WTC11 (cell line): ENCODE results near the gene TRAF2. TPM values are rescaled to one million over a fixed set of nuclear protein-coding genes. Genes with fewer than 3 reads are reported as not detected.

Experiments
- ATAC-seq: fragments of 200-7000 bp; cut with Tn5 transposase; 2 replicates; pipeline ENCODE4 v1.10.0; 2021; ENCODE audit warnings: mild to moderate bottlenecking, moderate library complexity
- CTCF ChIA-PET: fragments of 300-600 bp; sonication (Branson Sonifier 250); formaldehyde crosslinking; loops from one replicate; lab custom pipeline; 2021; ENCODE audit warnings: antibody characterized with exemption; lab: Charles Lee
- POLR2A ChIA-PET: fragments of 350-600 bp; sonication (Branson Sonifier 250); formaldehyde crosslinking; loops from one replicate; lab custom pipeline; 2021; ENCODE audit warnings: antibody characterized with exemption; lab: Charles Lee
- DNase-seq: peaks from one replicate; pipeline ENCODE4 v3.0.0; 2021; ENCODE audit warnings: low spot score
- H3K27ac Mint-ChIP-seq: 2 replicates; pipeline ENCODE4 v1.8.0; 2021; ENCODE audit warnings: mixed read lengths
- H3K27me3 Mint-ChIP-seq: 2 replicates; pipeline ENCODE4 v1.8.0; 2021; ENCODE audit warnings: low read depth, mild to moderate bottlenecking, moderate library complexity, mixed read lengths
- H3K36me3 Mint-ChIP-seq: 2 replicates; pipeline ENCODE4 v1.8.0; 2021; ENCODE audit warnings: mixed read lengths
- H3K4me1 Mint-ChIP-seq: 2 replicates; pipeline ENCODE4 v1.8.0; 2022; ENCODE audit warnings: mixed read lengths
- H3K4me3 Mint-ChIP-seq: 2 replicates; pipeline ENCODE4 v1.8.0; 2021; ENCODE audit warnings: mild to moderate bottlenecking, moderate library complexity, mixed read lengths
- H3K9me3 Mint-ChIP-seq: 2 replicates; pipeline ENCODE4 v1.8.0; 2021; ENCODE audit warnings: mixed read lengths
- ELF4 ChIP-seq: sonication (generic); formaldehyde crosslinking; IDR thresholded peaks from 2 replicates; pipeline ENCODE4 v1.8.1; 2022; ENCODE audit warnings: low read depth, mild to moderate bottlenecking, moderate library complexity, missing genetic modification reagents
- MYBL2 ChIP-seq: sonication (generic); formaldehyde crosslinking; IDR thresholded peaks from 2 replicates; pipeline ENCODE4 v1.8.1; 2023; ENCODE audit warnings: mild to moderate bottlenecking, moderate library complexity, missing genetic modification reagents
- NFATC4 ChIP-seq: fragments of 250-450 bp; sonication (Bioruptor Pico); IDR thresholded peaks from 2 replicates; pipeline ENCODE4 v1.9.0; 2021; ENCODE audit warnings: mild to moderate bottlenecking
- NR1H2 ChIP-seq: sonication (generic); formaldehyde crosslinking; IDR thresholded peaks from 2 replicates; pipeline ENCODE4 v1.9.0; 2021; ENCODE audit warnings: mild to moderate bottlenecking, moderate library complexity, missing genetic modification reagents
- NR2C2 ChIP-seq: sonication (generic); formaldehyde crosslinking; IDR thresholded peaks from 2 replicates; pipeline ENCODE4 v1.8.0; 2022; ENCODE audit warnings: mild to moderate bottlenecking, missing genetic modification reagents
- PRRX2 ChIP-seq: fragments of 250-450 bp; sonication (Bioruptor Pico); IDR thresholded peaks from 2 replicates; pipeline ENCODE4 v1.8.0; 2021; ENCODE audit warnings: mild to moderate bottlenecking
- SMAD3 ChIP-seq: sonication (generic); formaldehyde crosslinking; IDR thresholded peaks from 2 replicates; pipeline ENCODE4 v1.8.0; 2022; ENCODE audit warnings: missing genetic modification reagents, mild to moderate bottlenecking, borderline replicate concordance
- ZBTB21 ChIP-seq: sonication (generic); formaldehyde crosslinking; IDR thresholded peaks from 2 replicates; pipeline ENCODE4 v1.8.1; 2023; ENCODE audit warnings: mild to moderate bottlenecking, missing genetic modification reagents, borderline replicate concordance
- ZNF138 ChIP-seq: sonication (generic); formaldehyde crosslinking; conservative IDR thresholded peaks from 2 replicates; pipeline ENCODE4 v1.8.1; 2022; ENCODE audit warnings: mild to moderate bottlenecking, moderate library complexity, missing genetic modification reagents
- ZNF219 ChIP-seq: sonication (generic); formaldehyde crosslinking; IDR thresholded peaks from 2 replicates; pipeline ENCODE4 v1.8.0; 2023; ENCODE audit warnings: missing genetic modification reagents, mild to moderate bottlenecking, borderline replicate concordance
- ZNF263 ChIP-seq: sonication (generic); formaldehyde crosslinking; IDR thresholded peaks from 2 replicates; pipeline ENCODE4 v1.8.1; 2022; ENCODE audit warnings: low read depth, mild to moderate bottlenecking, moderate library complexity, missing genetic modification reagents
- ZNF423 ChIP-seq: fragments of 250-450 bp; sonication (Bioruptor Pico); IDR thresholded peaks from 2 replicates; pipeline ENCODE4 v2.1.2; 2022; ENCODE audit warnings: mild to moderate bottlenecking, moderate library complexity
- total RNA-seq: library from RNA; stranded (reverse); gene quantifications from 3 replicates; pipeline ENCODE4 v1.2.3, GENCODE V29; 2021
- TF ChIP-seq, protein P1 (sequence below): sonication (generic); formaldehyde crosslinking; IDR thresholded peaks from 2 replicates; pipeline ENCODE4 v1.8.0; 2023; ENCODE audit warnings: missing genetic modification reagents, mild to moderate bottlenecking, borderline replicate concordance
- TF ChIP-seq, protein P2 (sequence below): sonication (generic); formaldehyde crosslinking; IDR thresholded peaks from 2 replicates; pipeline ENCODE4 v1.8.1; 2023; ENCODE audit warnings: mild to moderate bottlenecking, missing genetic modification reagents, moderate library complexity
- TF ChIP-seq, protein P3 (sequence below): fragments of 250-450 bp; sonication (Bioruptor Pico); IDR thresholded peaks from 2 replicates; pipeline ENCODE4 v1.8.0; 2021; ENCODE audit warnings: mild to moderate bottlenecking
- TF ChIP-seq, protein P4 (sequence below): sonication (generic); formaldehyde crosslinking; IDR thresholded peaks from 2 replicates; pipeline ENCODE4 v1.8.1; 2022; ENCODE audit warnings: mild to moderate bottlenecking, moderate library complexity, missing genetic modification reagents

The TRAF2 gene
- total RNA-seq, 1 experiment from 2014 or later = 55.0 TPM

DNA sequence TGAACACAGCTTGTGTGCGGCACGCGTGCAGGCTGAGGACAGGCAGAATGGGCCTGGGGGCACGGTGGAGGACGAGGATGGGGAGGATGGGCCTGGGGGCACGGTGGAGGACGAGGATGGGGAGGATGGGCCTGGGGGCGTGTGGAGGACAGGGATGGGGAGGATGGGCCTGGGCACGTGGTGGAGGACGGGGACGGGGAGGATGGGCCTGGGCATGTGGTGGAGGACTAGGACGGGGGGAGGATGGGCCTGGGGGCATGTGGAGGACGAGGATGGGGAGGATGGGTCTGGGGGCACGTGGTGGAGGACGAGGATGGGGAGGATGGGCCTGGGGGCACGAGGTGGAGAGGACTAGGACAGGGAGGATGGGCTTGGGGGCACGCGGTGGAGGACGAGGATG is 36.2 kb downstream of the TRAF2 start:
- no peaks in the 10 kb centered on the region for H3K4me1 Mint-ChIP-seq
- no peaks in the 10 kb centered on the region for H3K9me3 Mint-ChIP-seq
- no peak for ATAC-seq
- POLR2A ChIA-PET = no interaction called here
- CTCF ChIA-PET = no interaction called here
- H3K27me3 Mint-ChIP-seq = no peaks in the 10 kb centered on the region
- peaks cover 45% of the 10 kb centered on the region for H3K36me3 Mint-ChIP-seq
- 0 out of 2 replicates have a peak overlapping the region, but pooled peaks have one; percentile 23 for H3K27ac Mint-ChIP-seq
- DNase-seq = no peak
- TF ChIP-seq, protein P1, sequence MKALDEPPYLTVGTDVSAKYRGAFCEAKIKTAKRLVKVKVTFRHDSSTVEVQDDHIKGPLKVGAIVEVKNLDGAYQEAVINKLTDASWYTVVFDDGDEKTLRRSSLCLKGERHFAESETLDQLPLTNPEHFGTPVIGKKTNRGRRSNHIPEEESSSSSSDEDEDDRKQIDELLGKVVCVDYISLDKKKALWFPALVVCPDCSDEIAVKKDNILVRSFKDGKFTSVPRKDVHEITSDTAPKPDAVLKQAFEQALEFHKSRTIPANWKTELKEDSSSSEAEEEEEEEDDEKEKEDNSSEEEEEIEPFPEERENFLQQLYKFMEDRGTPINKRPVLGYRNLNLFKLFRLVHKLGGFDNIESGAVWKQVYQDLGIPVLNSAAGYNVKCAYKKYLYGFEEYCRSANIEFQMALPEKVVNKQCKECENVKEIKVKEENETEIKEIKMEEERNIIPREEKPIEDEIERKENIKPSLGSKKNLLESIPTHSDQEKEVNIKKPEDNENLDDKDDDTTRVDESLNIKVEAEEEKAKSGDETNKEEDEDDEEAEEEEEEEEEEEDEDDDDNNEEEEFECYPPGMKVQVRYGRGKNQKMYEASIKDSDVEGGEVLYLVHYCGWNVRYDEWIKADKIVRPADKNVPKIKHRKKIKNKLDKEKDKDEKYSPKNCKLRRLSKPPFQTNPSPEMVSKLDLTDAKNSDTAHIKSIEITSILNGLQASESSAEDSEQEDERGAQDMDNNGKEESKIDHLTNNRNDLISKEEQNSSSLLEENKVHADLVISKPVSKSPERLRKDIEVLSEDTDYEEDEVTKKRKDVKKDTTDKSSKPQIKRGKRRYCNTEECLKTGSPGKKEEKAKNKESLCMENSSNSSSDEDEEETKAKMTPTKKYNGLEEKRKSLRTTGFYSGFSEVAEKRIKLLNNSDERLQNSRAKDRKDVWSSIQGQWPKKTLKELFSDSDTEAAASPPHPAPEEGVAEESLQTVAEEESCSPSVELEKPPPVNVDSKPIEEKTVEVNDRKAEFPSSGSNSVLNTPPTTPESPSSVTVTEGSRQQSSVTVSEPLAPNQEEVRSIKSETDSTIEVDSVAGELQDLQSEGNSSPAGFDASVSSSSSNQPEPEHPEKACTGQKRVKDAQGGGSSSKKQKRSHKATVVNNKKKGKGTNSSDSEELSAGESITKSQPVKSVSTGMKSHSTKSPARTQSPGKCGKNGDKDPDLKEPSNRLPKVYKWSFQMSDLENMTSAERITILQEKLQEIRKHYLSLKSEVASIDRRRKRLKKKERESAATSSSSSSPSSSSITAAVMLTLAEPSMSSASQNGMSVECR = no peak
- no peak for TF ChIP-seq PRRX2 (CRISPR knock-in tag)
- TF ChIP-seq NR1H2 (CRISPR knock-in tag) = no peak
- no peak for TF ChIP-seq ZNF219 (CRISPR knock-in tag)
- TF ChIP-seq ZBTB21 (CRISPR knock-in tag) = no peak
- no peak for TF ChIP-seq ZNF263 (CRISPR knock-in tag)
- TF ChIP-seq, all 79 proteins: peak for 0
- H3K4me3 Mint-ChIP-seq = no peak overlapping the region

DNA sequence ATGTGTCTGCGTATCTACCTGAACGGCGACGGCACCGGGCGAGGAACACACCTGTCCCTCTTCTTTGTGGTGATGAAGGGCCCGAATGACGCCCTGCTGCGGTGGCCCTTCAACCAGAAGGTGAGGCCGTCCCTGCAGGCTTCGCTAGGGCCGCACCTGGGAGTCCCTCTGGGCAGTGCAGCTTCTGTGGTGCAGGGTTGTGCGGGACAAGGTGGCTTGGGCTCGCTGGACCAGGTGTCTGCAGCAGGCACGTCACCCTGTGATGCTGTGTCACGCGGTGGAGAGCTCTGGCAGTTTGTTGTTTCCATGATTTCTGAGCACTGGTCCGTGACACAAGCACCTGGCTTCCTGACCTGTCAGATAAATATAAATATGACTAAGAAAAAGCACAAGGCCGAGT is 37.6 kb downstream of the TRAF2 start:
- DNase-seq (no peak), ATAC-seq (no peak)
- H3K4me1 Mint-ChIP-seq = no peaks in the 10 kb centered on the region
- H3K36me3 Mint-ChIP-seq = peaks cover 43% of the 10 kb centered on the region
- no peak overlapping the region for H3K27ac Mint-ChIP-seq
- no peaks in the 10 kb centered on the region for H3K9me3 Mint-ChIP-seq
- no peaks in the 10 kb centered on the region for H3K27me3 Mint-ChIP-seq
- ChIA-PET CTCF (no interaction called here), POLR2A (interaction anchor here (0.6 to 0.7 kb wide), 2 partner anchors 13 to 27 kb away, joined by 3 to 4 read pairs; no protein-coding TSS in a partner anchor)
- TF ChIP-seq, protein P2, sequence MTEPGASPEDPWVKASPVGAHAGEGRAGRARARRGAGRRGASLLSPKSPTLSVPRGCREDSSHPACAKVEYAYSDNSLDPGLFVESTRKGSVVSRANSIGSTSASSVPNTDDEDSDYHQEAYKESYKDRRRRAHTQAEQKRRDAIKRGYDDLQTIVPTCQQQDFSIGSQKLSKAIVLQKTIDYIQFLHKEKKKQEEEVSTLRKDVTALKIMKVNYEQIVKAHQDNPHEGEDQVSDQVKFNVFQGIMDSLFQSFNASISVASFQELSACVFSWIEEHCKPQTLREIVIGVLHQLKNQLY = no peak
- no peak for TF ChIP-seq MYBL2 (CRISPR knock-in tag)
- TF ChIP-seq, protein P3, sequence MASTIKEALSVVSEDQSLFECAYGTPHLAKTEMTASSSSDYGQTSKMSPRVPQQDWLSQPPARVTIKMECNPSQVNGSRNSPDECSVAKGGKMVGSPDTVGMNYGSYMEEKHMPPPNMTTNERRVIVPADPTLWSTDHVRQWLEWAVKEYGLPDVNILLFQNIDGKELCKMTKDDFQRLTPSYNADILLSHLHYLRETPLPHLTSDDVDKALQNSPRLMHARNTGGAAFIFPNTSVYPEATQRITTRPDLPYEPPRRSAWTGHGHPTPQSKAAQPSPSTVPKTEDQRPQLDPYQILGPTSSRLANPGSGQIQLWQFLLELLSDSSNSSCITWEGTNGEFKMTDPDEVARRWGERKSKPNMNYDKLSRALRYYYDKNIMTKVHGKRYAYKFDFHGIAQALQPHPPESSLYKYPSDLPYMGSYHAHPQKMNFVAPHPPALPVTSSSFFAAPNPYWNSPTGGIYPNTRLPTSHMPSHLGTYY (CRISPR knock-in tag) = no peak
- no peak for TF ChIP-seq NFATC4 (CRISPR knock-in tag)
- TF ChIP-seq ELF4 (CRISPR knock-in tag) = no peak
- TF ChIP-seq NR2C2 = no peak
- no peak for TF ChIP-seq SMAD3 (CRISPR knock-in tag)
- TF ChIP-seq ZNF423 (CRISPR knock-in tag) = no peak
- TF ChIP-seq, protein P4, sequence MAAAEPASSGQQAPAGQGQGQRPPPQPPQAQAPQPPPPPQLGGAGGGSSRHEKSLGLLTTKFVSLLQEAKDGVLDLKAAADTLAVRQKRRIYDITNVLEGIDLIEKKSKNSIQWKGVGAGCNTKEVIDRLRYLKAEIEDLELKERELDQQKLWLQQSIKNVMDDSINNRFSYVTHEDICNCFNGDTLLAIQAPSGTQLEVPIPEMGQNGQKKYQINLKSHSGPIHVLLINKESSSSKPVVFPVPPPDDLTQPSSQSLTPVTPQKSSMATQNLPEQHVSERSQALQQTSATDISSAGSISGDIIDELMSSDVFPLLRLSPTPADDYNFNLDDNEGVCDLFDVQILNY (CRISPR knock-in tag) = no peak
- TF ChIP-seq ZNF138 (CRISPR knock-in tag) = no peak
- H3K4me3 Mint-ChIP-seq = no peak overlapping the region
